Sigmoid colon (tissue), 7 donors: ENCODE results near the gene LARGE2. TPM values are rescaled to one million over a fixed set of nuclear protein-coding genes. Genes with fewer than 3 reads are reported as not detected.

Source experiments
- DNase-seq: peaks from one replicate; pipeline ENCODE4 v3.0.0-alpha.2; 2019
- H3K27ac ChIP-seq, 4 donors: fragments of 200-600 bp; sonication (generic); one replicate each; pipeline ENCODE4 v1.5.1; 2016 to 2019; ENCODE audit warnings: mild to moderate bottlenecking in 1 of 4
- H3K27me3 ChIP-seq, 3 donors: fragments of 200-600 bp; sonication (generic); one replicate each; pipeline ENCODE4 v1.5.1; 2019; ENCODE audit warnings: mild to moderate bottlenecking in 1 of 3
- H3K36me3 ChIP-seq, 4 donors: fragments of 200-600 bp; sonication (generic); one replicate each; pipeline ENCODE4 v1.5.1; 2016 to 2019
- H3K4me1 ChIP-seq, 4 donors: fragments of 200-600 bp; sonication (generic); one replicate each; pipeline ENCODE4 v1.5.1; 2017 to 2019
- H3K4me3 ChIP-seq, 4 donors: fragments of 200-600 bp; sonication (generic); one replicate each; pipeline ENCODE4 v1.5.1; 2017 to 2019; ENCODE audit warnings: mild to moderate bottlenecking in 2 of 4, moderate library complexity in 1 of 4
- H3K9me3 ChIP-seq, 4 donors: fragments of 200-600 bp in 3 of 4; sonication (generic) in 3 of 4; one replicate each; pipeline versions ENCODE4 v1.5.1 to v1.6.1; 2013 to 2019
- CTCF ChIP-seq, 4 experiments: fragments of 450-650 bp in 3 of 4; fragments of 200-600 bp in 1 of 4; IDR thresholded peaks; one replicate each; pipeline ENCODE4 v1.5.1; 2016 to 2019; ENCODE audit warnings: antibody characterized with exemption in 4 of 4, mild to moderate bottlenecking in 3 of 4, moderate library complexity in 2 of 4
- EP300 ChIP-seq, 4 donors: sonication (generic); formaldehyde crosslinking; IDR thresholded peaks; one replicate each; pipeline ENCODE4 v1.6.1; 2017; ENCODE audit warnings: antibody characterized with exemption in 4 of 4
- POLR2A ChIP-seq, 2 donors: fragments of 450-650 bp; IDR thresholded peaks; one replicate each; pipeline ENCODE4 v1.6.1; 2016; ENCODE audit warnings: antibody characterized with exemption in 2 of 2, mild to moderate bottlenecking in 2 of 2, moderate library complexity in 2 of 2
- POLR2AphosphoS5 ChIP-seq, 4 donors: sonication (generic); formaldehyde crosslinking; IDR thresholded peaks; one replicate each; pipeline ENCODE4 v1.6.1; 2017; ENCODE audit warnings: antibody characterized with exemption in 4 of 4
- WGBS, 2 donors: extraction: QIAGEN DNeasy Blood & Tissue Kit; methylation state at CpG; one replicate each; pipeline ENCODE4 v1.1.7; 2013; 5-methylcytosine and 5-hydroxymethylcytosine counted together
- intact Hi-C: fragments of 100-400 bp; cut with DNase I; formaldehyde crosslinking; loops from one replicate; pipeline ENCODE4 v1.15.1; 2023
- polyA plus RNA-seq, 3 donors: library from polyadenylated mRNA; stranded (reverse); fragments of 200-250 nt; gene quantifications; one replicate each; pipeline ENCODE4 v1.2.3, GENCODE V29; 2013
- total RNA-seq, 4 donors: library from RNA; depleted of rRNA; stranded (reverse); fragments of >200 nt; gene quantifications; one replicate each; pipeline ENCODE4 v1.1.0, GENCODE V29; 2016
- donor health status: healthy with polysubstance abuse.
- donor health status: Bipolar disorder and iron deficiency.
- donor health status: healthy.

LARGE2 gene
- total and polyA plus RNA-seq, 7 donors: 0.46 to 13.6 TPM; not detected in 5

GRCh38 chr11:45926536-45927331 lies 4.3 kb downstream of the LARGE2 start:
- peak; percentile 64 for DNase-seq
- WGBS, 2 donors: 92% methylated on average over 12 of the region's 12 CpGs
- no peak overlapping the region for H3K27ac ChIP-seq
- no peak overlapping the region for H3K4me3 ChIP-seq
- peaks cover 0 to 17% (median 16%) of the 10 kb centered on the region in 4 donors for H3K4me1 ChIP-seq
- no peaks in the 10 kb centered on the region for H3K9me3 ChIP-seq
- intact Hi-C loops: no loop called here
- H3K36me3 ChIP-seq: peaks cover 0 to 5% (median 1%) of the 10 kb centered on the region in 4 donors
- peaks cover 15 to 35% (median 17%) of the 10 kb centered on the region in 3 donors for H3K27me3 ChIP-seq
- TF ChIP-seq POLR2AphosphoS5 (IDR thresholded peaks at IDR 0.05) (no peak), POLR2A (IDR thresholded peaks at IDR 0.05) (no peak), CTCF (IDR thresholded peaks at IDR 0.05) (no peak), EP300 (IDR thresholded peaks at IDR 0.05) (no peak)

GRCh38 chr11:45927332-45927683 lies 4.9 kb downstream of the LARGE2 start:
- Histone ChIP-seq H3K36me3 (peaks cover 0 to 11% (median 7%) of the 10 kb centered on the region in 4 donors), H3K27ac (no peak overlapping the region), H3K4me3 (no peak overlapping the region), H3K9me3 (no peaks in the 10 kb centered on the region), H3K4me1 (peaks cover 0 to 11% (median 10%) of the 10 kb centered on the region in 4 donors), H3K27me3 (peaks cover 11 to 29% (median 12%) of the 10 kb centered on the region in 3 donors)
- 66 to 83% methylated on average over 15 of the region's 15 CpGs for WGBS, 2 donors
- TF ChIP-seq POLR2AphosphoS5 (IDR thresholded peaks at IDR 0.05): peak in 1 of 4 donors; percentile 17
- TF ChIP-seq CTCF (IDR thresholded peaks at IDR 0.05): no peak
- intact Hi-C loops: no loop called here
- peak; percentile 55 for DNase-seq

GRCh38 chr11:45927684-45928413 lies 5.4 kb downstream of the LARGE2 start:
- peak; percentile 59 for DNase-seq
- peaks cover 0 to 6% (median 5%) of the 10 kb centered on the region in 4 donors for H3K4me1 ChIP-seq
- H3K9me3 ChIP-seq: no peaks in the 10 kb centered on the region
- H3K36me3 ChIP-seq: peaks cover 0 to 11% (median 8%) of the 10 kb centered on the region in 4 donors
- H3K27me3 ChIP-seq: peaks cover 6 to 24% (median 6%) of the 10 kb centered on the region in 3 donors
- WGBS, 2 donors: 95% methylated on average over 27 of the region's 27 CpGs
- H3K4me3 ChIP-seq: no peak overlapping the region
- intact Hi-C loops: no loop called here
- no peak for TF ChIP-seq EP300 (IDR thresholded peaks at IDR 0.05)
- H3K27ac ChIP-seq: no peak overlapping the region

GRCh38 chr11:45928535-45929215 lies 6.2 kb downstream of the LARGE2 start:
- intact Hi-C loops: no loop called here
- no peak for TF ChIP-seq CTCF (IDR thresholded peaks at IDR 0.05)
- TF ChIP-seq POLR2AphosphoS5 (IDR thresholded peaks at IDR 0.05): no peak
- TF ChIP-seq EP300 (IDR thresholded peaks at IDR 0.05): no peak
- no peak for TF ChIP-seq POLR2A (IDR thresholded peaks at IDR 0.05)
- H3K27me3 ChIP-seq: peaks cover 0 to 17% (median 0%) of the 10 kb centered on the region in 3 donors
- peaks cover 0 to 8% (median 2%) of the 10 kb centered on the region in 4 donors for H3K4me1 ChIP-seq
- H3K36me3 ChIP-seq: peaks cover 8 to 18% (median 15%) of the 10 kb centered on the region in 4 donors
- no peaks in the 10 kb centered on the region for H3K9me3 ChIP-seq
- H3K4me3 ChIP-seq: no peak overlapping the region
- H3K27ac ChIP-seq: no peak overlapping the region
- 85 to 90% methylated on average over 13 of the region's 13 CpGs for WGBS, 2 donors
- DNase-seq: no peak
